ENCODE measurements around the gene USP17L28.
"Not testable (repeated sequence)": the region's sequence is repeated elsewhere in the genome, so short reads cannot be mapped to it uniquely, and the experiment has no call there.

USP17L28 gene, protein sequence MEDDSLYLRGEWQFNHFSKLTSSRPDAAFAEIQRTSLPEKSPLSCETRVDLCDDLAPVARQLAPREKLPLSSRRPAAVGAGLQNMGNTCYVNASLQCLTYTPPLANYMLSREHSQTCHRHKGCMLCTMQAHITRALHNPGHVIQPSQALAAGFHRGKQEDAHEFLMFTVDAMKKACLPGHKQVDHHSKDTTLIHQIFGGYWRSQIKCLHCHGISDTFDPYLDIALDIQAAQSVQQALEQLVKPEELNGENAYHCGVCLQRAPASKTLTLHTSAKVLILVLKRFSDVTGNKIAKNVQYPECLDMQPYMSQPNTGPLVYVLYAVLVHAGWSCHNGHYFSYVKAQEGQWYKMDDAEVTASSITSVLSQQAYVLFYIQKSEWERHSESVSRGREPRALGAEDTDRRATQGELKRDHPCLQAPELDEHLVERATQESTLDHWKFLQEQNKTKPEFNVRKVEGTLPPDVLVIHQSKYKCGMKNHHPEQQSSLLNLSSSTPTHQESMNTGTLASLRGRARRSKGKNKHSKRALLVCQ

GRCh38 chr4:9348593-9348992, at the start of gene USP17L28:
TSS of gene USP17L28 (plus strand) at chr4:9348893. CDS start at chr4:9348893, 0 bp downstream.
- not testable (repeated sequence) for DNase-seq

DNA sequence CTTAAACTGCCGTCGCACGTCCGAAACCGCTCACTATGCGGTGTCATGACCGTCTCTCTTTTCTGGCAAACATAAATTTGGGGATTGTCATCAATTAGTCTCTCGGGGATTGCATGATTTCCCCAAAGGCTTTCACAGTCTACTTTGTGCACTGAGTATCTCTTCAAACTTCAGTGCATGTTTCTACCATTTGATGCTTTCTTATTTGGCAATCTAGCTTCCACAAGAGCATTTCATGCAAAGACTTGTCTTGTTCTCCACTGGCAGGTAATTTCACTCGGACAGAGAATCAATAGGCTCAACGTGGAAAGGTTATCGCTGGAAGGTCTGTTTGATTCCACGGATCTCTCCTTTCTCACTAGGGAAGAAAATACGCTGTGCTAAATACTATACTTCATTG, 24.5 kb upstream of the USP17L28 start:
- DNase-seq, result not testable (repeated sequence)

- DNase-seq, result not testable (repeated sequence)
Observed at GRCh38 chr4:9324865-9325264, 23.8 kb upstream of the USP17L28 start, which contains the start of gene USP17L24. TSS of gene USP17L24 (plus strand) at chr4:9325165. CDS start at chr4:9325165, 0 bp downstream.

- not testable (repeated sequence) for DNase-seq
Observed at GRCh38 chr4:9329611-9330010, 19.1 kb upstream of the USP17L28 start, which contains the start of gene USP17L25. TSS of gene USP17L25 (plus strand) at chr4:9329911. CDS start at chr4:9329911, 0 bp downstream.

DNA sequence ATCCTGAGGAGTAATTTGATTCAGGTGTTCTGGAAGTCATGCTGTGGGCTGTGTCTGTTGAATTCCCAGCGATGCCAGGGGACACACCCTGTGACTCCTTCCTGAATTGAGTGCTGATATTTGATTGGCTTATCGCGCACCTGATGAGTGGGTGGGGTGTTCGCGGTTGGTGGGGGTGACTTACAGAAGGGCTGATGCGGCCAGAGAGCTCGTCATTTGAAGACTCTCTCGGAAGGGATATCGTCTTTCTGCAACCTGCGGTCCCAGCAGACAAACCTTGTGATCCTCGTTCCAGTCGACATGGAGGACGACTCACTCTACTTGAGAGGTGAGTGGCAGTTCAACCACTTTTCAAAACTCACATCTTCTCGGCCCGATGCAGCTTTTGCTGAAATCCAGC, 14.3 kb upstream of the USP17L28 start, which contains the start of gene USP17L26:
Gene USP17L26 (plus strand): TSS at position 301 of the 400 bp plus-strand sequence. CDS start 0 bp downstream, at position 301.
- DNase-seq, result not testable (repeated sequence)

GRCh38 chr4:9339103-9339502, 9.6 kb upstream of the USP17L28 start, which contains the start of gene USP17L5:
TSS of gene USP17L5 (plus strand) at chr4:9339403. CDS start at chr4:9339403, 0 bp downstream.
- DNase-seq, result not testable (repeated sequence)

GRCh38 chr4:9343848-9344247, 4.8 kb upstream of the USP17L28 start, which contains the start of gene USP17L27:
TSS of gene USP17L27 (plus strand) at chr4:9344148. CDS start at chr4:9344148, 0 bp downstream.
- DNase-seq, result not testable (repeated sequence)

DNA sequence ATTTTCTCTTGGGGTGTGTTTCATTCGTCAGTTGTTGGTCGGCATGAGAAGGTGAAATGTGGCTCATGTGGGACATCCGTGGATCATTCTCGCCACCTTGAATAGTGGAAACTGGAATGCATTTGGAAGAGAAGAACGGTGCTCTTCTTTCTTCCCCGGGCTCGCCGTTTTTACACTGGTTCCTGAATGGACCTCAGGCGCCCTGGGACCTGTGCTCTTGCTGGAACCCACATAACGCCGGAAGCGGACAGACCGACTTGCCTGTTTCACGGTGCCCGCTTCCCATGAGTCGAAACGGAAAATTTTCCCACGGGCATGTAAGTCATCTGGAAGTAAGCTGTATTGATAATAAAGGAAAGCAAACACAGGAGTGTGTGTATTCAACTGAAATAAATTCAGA, 2.2 kb downstream of the USP17L28 start:
- not testable (repeated sequence) for DNase-seq

- not testable (repeated sequence) for DNase-seq
Observed at GRCh38 chr4:9353338-9353737, 4.6 kb downstream of the USP17L28 start, which contains the start of gene USP17L29. TSS of gene USP17L29 (plus strand) at chr4:9353638. CDS start at chr4:9353638, 0 bp downstream.

DNA sequence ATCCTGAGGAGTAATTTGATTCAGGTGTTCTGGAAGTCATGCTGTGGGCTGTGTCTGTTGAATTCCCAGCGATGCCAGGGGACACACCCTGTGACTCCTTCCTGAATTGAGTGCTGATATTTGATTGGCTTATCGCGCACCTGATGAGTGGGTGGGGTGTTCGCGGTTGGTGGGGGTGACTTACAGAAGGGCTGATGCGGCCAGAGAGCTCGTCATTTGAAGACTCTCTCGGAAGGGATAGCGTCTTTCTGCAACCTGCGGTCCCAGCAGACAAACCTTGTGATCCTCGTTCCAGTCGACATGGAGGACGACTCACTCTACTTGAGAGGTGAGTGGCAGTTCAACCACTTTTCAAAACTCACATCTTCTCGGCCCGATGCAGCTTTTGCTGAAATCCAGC, 14.1 kb downstream of the USP17L28 start, which contains the start of gene USP17L30:
Gene USP17L30 (plus strand): TSS at position 301 of the 400 bp plus-strand sequence. CDS start 0 bp downstream, at position 301.
- not testable (repeated sequence) for DNase-seq

GRCh38 chr4:9379881-9380280, 31.2 kb downstream of the USP17L28 start:
- DNase-seq, result not testable (repeated sequence)

DNA sequence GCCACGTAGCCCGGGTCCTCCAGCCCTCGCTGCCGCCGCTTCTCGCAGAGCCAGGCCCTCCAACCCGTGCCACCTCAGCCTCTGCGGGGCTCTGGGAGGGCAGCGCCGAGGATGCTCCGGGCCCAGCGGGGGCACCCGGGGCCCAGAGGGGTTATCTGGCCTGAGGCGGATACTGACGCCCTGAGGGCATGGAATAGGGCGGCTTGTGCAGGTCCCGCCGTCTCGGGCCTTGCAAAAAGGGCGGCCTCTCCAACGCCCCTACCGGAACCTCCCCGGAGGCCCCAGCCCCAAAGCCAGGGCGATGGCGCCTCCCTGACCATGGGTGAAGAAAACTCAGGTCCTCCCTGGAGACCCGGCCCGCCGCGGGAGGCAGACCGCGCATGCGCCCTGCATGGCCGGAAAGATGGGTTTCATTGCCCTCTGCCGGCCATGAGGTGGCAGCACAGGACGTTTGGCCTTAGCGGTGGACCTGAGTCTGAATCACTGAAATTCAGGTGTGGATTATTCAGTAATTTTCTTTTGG, 32.4 kb downstream of the USP17L28 start:
- not testable (repeated sequence) for DNase-seq

- no peak for DNase-seq
Observed at GRCh38 chr4:9384126-9384525, 35.4 kb downstream of the USP17L28 start.

- DNase-seq, result not testable (repeated sequence)
Observed at GRCh38 chr4:9389001-9389400, 40.3 kb downstream of the USP17L28 start.

Measured in NCI-H1048 (cell line).